Left lung (tissue), 10 donors: ENCODE data around the gene NKX3-2. TPM values are rescaled to one million over a fixed set of nuclear protein-coding genes. Genes with fewer than 3 reads are reported as not detected.

Source experiments
- ATAC-seq: fragments of 200-7000 bp; cut with Tn5 transposase; one replicate; pipeline ENCODE4 v1.9.1; 2020; ENCODE audit warnings: moderate library complexity
- DNase-seq, 4 donors: peaks; one replicate each; pipeline ENCODE4 v3.0.0-alpha.2; 2013 to 2020
- H3K27ac ChIP-seq, 2 donors: fragments of 200-600 bp; sonication (generic) in 1 of 2; one replicate each; pipeline versions ENCODE4 v1.5.0 to v1.8.0; 2020 to 2021
- H3K27me3 ChIP-seq, 2 donors: fragments of 200-600 bp; sonication (generic) in 1 of 2; one replicate each; pipeline versions ENCODE4 v1.5.0 to v1.8.0; 2020 to 2021
- H3K36me3 ChIP-seq, 2 donors: fragments of 200-600 bp; sonication (generic) in 1 of 2; one replicate each; pipeline versions ENCODE4 v1.5.0 to v1.8.0; 2020 to 2021
- H3K4me1 ChIP-seq, 2 donors: fragments of 200-600 bp; one replicate each; pipeline ENCODE4 v1.8.0; 2021
- H3K4me3 ChIP-seq, 2 donors: fragments of 200-600 bp; sonication (generic) in 1 of 2; one replicate each; pipeline versions ENCODE4 v1.5.0 to v1.8.0; 2020 to 2021; ENCODE audit warnings: mild to moderate bottlenecking in 1 of 2
- H3K9me3 ChIP-seq, 2 donors: fragments of 200-600 bp; sonication (generic) in 1 of 2; one replicate each; pipeline versions ENCODE4 v1.5.0 to v1.8.0; 2020 to 2021
- intact Hi-C, 2 donors: fragments of 100-400 bp; cut with DNase I; formaldehyde crosslinking; loops; one replicate each; pipeline versions ENCODE4 v1.11.2 to v1.14.2; 2022
- polyA plus RNA-seq, 6 donors: library from polyadenylated mRNA; unstranded; fragments of 120-200 nt; gene quantifications; one replicate each; pipeline ENCODE4 v1.2.1, GENCODE V29; 2013; ENCODE audit not compliant: insufficient read length in 6 of 6
- total RNA-seq, 2 donors: library from RNA; stranded (reverse); fragmentation: NEBNext Ultra II Directional; extraction: Animal tissue kit (Norgen Biotek cat#: 25700); gene quantifications; one replicate each; pipeline ENCODE4 v1.2.1, GENCODE V29; 2021
- TF ChIP-seq, protein P1 (sequence below), 2 donors: fragments of 200-600 bp; sonication (generic) in 1 of 2; IDR thresholded peaks; one replicate each; pipeline versions ENCODE4 v1.5.0 to v1.8.0; 2021; ENCODE audit warnings: antibody characterized with exemption in 2 of 2
- donor health status: DM: no; HTN: yes; CAD: no.
- donor health status: DM: no; HTN: no; CAD: no.

NKX3-2 gene
- total and polyA plus RNA-seq, 8 donors, result 0.09 to 0.44 (median 0.13) TPM; not detected in 3

DNA sequence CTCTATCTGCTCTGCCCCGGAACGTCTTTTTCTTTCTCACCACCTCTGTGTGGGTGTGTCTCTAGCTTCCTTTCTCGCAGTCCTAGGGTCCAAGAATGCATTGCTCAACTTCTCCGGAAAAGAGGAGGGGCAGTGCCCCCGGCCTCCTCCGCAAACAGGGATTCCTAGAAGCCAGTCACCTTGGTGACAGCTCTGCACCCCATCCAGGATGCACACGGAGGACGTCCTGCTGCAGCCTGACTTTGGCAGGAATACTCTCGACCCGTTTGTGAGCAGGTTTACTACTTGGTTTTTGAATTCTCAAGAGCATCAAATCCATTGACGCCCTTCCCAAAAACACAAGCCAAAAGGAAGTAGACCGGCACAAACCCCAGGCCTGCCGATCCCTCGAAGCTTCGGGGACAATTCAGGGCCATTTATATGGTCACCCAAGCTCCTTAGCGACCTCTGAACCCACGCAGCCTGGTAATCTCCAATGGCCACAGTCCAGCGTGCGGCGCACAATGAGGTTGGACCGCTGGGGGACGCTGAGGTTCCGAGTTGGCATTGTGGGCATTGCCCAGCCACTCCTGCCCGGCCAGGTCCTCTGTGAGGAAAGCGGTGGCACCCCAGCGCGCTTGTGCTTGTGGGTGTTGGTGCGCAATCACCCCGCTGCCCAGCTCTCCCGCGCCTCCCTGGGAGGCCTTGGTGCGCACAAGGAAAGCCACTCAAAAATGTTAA, 9.8 kb downstream of the NKX3-2 start:
- Histone ChIP-seq H3K4me3 (no peak overlapping the region), H3K27me3 (peaks cover 97 to 100% of the 10 kb centered on the region in 2 donors), H3K27ac (no peak overlapping the region), H3K36me3 (no peaks in the 10 kb centered on the region), H3K9me3 (no peaks in the 10 kb centered on the region), H3K4me1 (peaks cover 0 to 17% of the 10 kb centered on the region in 2 donors)
- TF ChIP-seq, protein P1, sequence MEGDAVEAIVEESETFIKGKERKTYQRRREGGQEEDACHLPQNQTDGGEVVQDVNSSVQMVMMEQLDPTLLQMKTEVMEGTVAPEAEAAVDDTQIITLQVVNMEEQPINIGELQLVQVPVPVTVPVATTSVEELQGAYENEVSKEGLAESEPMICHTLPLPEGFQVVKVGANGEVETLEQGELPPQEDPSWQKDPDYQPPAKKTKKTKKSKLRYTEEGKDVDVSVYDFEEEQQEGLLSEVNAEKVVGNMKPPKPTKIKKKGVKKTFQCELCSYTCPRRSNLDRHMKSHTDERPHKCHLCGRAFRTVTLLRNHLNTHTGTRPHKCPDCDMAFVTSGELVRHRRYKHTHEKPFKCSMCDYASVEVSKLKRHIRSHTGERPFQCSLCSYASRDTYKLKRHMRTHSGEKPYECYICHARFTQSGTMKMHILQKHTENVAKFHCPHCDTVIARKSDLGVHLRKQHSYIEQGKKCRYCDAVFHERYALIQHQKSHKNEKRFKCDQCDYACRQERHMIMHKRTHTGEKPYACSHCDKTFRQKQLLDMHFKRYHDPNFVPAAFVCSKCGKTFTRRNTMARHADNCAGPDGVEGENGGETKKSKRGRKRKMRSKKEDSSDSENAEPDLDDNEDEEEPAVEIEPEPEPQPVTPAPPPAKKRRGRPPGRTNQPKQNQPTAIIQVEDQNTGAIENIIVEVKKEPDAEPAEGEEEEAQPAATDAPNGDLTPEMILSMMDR (IDR thresholded peaks at IDR 0.05), result no peak
- DNase-seq, result peak in 1 of 4 donors; percentile 65
- no peak for ATAC-seq
- intact Hi-C loops, result no loop called here

- no peaks in the 10 kb centered on the region for H3K36me3 ChIP-seq
- no peak overlapping the region for H3K4me3 ChIP-seq
- intact Hi-C loops, result no loop called here
- ATAC-seq (no peak), DNase-seq (no peak)
- peaks cover 0 to 17% of the 10 kb centered on the region in 2 donors for H3K4me1 ChIP-seq
- no peaks in the 10 kb centered on the region for H3K9me3 ChIP-seq
- H3K27ac ChIP-seq, result no peak overlapping the region
- TF ChIP-seq, protein P1 (IDR thresholded peaks at IDR 0.05), result no peak
- peaks cover 97 to 100% of the 10 kb centered on the region in 2 donors for H3K27me3 ChIP-seq
Measured at GRCh38 chr4:13533670-13534343, 10.5 kb downstream of the NKX3-2 start.

- TF ChIP-seq, protein P1 (IDR thresholded peaks at IDR 0.05), result no peak
- H3K4me3 ChIP-seq, result no peak overlapping the region
- intact Hi-C loops, result no loop called here
- H3K36me3 ChIP-seq, result no peaks in the 10 kb centered on the region
- ATAC-seq (no peak), DNase-seq (no peak)
- peaks cover 0 to 28% of the 10 kb centered on the region in 2 donors for H3K4me1 ChIP-seq
- H3K27me3 ChIP-seq, result peaks cover 97 to 100% of the 10 kb centered on the region in 2 donors
- H3K9me3 ChIP-seq, result no peaks in the 10 kb centered on the region
- H3K27ac ChIP-seq, result no peak overlapping the region
Measured at GRCh38 chr4:13531625-13531998, 12.7 kb downstream of the NKX3-2 start.

- DNase-seq, result peak in 1 of 4 donors; percentile 59
- Histone ChIP-seq H3K4me3 (no peak overlapping the region), H3K4me1 (peaks cover 0 to 28% of the 10 kb centered on the region in 2 donors), H3K36me3 (no peaks in the 10 kb centered on the region), H3K27me3 (peaks cover 97 to 100% of the 10 kb centered on the region in 2 donors), H3K9me3 (no peaks in the 10 kb centered on the region), H3K27ac (no peak overlapping the region)
- TF ChIP-seq, protein P1 (IDR thresholded peaks at IDR 0.05), result no peak
- ATAC-seq, result no peak
- intact Hi-C loops, result no loop called here
Measured at GRCh38 chr4:13530823-13531624, 13.3 kb downstream of the NKX3-2 start.
